GM12878 (cell line): Measurements from ENCODE around the gene YIF1A. TPM values are rescaled to one million over a fixed set of nuclear protein-coding genes. Genes with fewer than 3 reads are reported as not detected.
A peak's percentile ranks its signal among the peaks of the same experiment; 100 is the strongest.

Source experiments
- CBX5 ChIP-seq: sonication (generic); IDR thresholded peaks from 2 replicates; pipeline ENCODE4 v1.6.1; 2016; ENCODE audit warnings: low read depth, moderate library complexity, mild to moderate bottlenecking, inconsistent platforms
- CEBPB ChIP-seq, 2 experiments: fragments of 150-350 bp in 1 of 2; IDR thresholded peaks; 2 replicates each; pipeline ENCODE4 v1.6.1; 2012 to 2014; ENCODE audit warnings: low read depth in 2 of 2, low read length in 2 of 2, borderline replicate concordance in 1 of 2, inconsistent platforms in 1 of 2
- CREM ChIP-seq: IDR thresholded peaks from 2 replicates; pipeline ENCODE4 v1.6.1; 2014; ENCODE audit warnings: antibody characterized with exemption, low read depth
- DPF2 ChIP-seq: fragments of 450-650 bp; IDR thresholded peaks from 2 replicates; pipeline ENCODE4 v1.6.1; 2017; ENCODE audit warnings: mild to moderate bottlenecking
- EED ChIP-seq: sonication (generic); IDR thresholded peaks from 2 replicates; pipeline ENCODE4 v1.6.1; 2016; ENCODE audit warnings: antibody characterized with exemption, low read depth
- FOXK2 ChIP-seq: fragments of 450-650 bp; IDR thresholded peaks from 2 replicates; pipeline ENCODE4 v1.6.1; 2017; ENCODE audit warnings: mild to moderate bottlenecking, moderate library complexity
- HCFC1 ChIP-seq: fragments of 150-350 bp; IDR thresholded peaks from 2 replicates; pipeline ENCODE4 v1.6.1; 2014; ENCODE audit warnings: low read length
- IRF4 ChIP-seq: IDR thresholded peaks from 2 replicates; pipeline ENCODE4 v1.6.1; 2011; ENCODE audit warnings: low read depth, low read length
- JUNB ChIP-seq: IDR thresholded peaks from 2 replicates; pipeline ENCODE4 v1.6.1; 2016; ENCODE audit warnings: antibody characterized with exemption, mild to moderate bottlenecking
- NFYA ChIP-seq: IDR thresholded peaks from 2 replicates; pipeline ENCODE4 v1.6.1; 2011; ENCODE audit warnings: low read depth, mild to moderate bottlenecking, low read length, improper control_type of control experiment, borderline replicate concordance
- RCOR1 ChIP-seq: conservative IDR thresholded peaks from 2 replicates; pipeline ENCODE4 v1.6.1; 2012; ENCODE audit warnings: low read depth, low read length, improper control_type of control experiment
- SUPT20H ChIP-seq: IDR thresholded peaks from 2 replicates; pipeline ENCODE4 v1.6.1; 2011; ENCODE audit warnings: low read depth, mild to moderate bottlenecking, low read length, moderate library complexity, borderline replicate concordance; ENCODE audit not compliant: control insufficient read depth
- TARDBP ChIP-seq: IDR thresholded peaks from 2 replicates; pipeline ENCODE4 v1.6.1; 2016; ENCODE audit warnings: borderline replicate concordance
- TCF7 ChIP-seq: IDR thresholded peaks from 2 replicates; pipeline ENCODE4 v1.6.1; 2014; ENCODE audit warnings: antibody characterized with exemption, borderline replicate concordance
- WRNIP1 ChIP-seq: IDR thresholded peaks from 2 replicates; pipeline ENCODE4 v1.6.1; 2011; ENCODE audit warnings: low read depth, low read length, improper control_type of control experiment, borderline replicate concordance
- ZNF217 ChIP-seq: fragments of 450-650 bp; IDR thresholded peaks from 2 replicates; pipeline ENCODE4 v1.6.1; 2017; ENCODE audit warnings: antibody characterized with exemption, mild to moderate bottlenecking
- ZNF384 ChIP-seq: IDR thresholded peaks from 2 replicates; pipeline ENCODE4 v1.6.1; 2012; ENCODE audit warnings: low read depth, mild to moderate bottlenecking, low read length, improper control_type of control experiment, borderline replicate concordance
- polyA plus RNA-seq, 11 experiments: library from polyadenylated mRNA; depleted of rRNA in 4 of 11; unstranded in 6 of 11; stranded (reverse) in 5 of 11; fragments of >200 nt; fragmentation: Nextera tagmentation in 4 of 11; fragmentation: Illumina TruSeq in 1 of 11; extraction: Ambion mirVana in 4 of 11; extraction: Trizol in 1 of 11; gene quantifications; 1 replicate in 1 of 11; 2 replicates in 10 of 11; pipeline versions ENCODE4 v1.2.1 to v1.2.3, GENCODE V29; 2011 to 2016; ENCODE audit warnings: inconsistent platforms in 2 of 11, missing spikeins in 2 of 11, low read depth in 1 of 11
- total RNA-seq, 4 experiments: library from RNA; depleted of rRNA in 3 of 4; stranded (reverse); fragments of >200 nt in 3 of 4; fragmentation: Illumina TruSeq in 1 of 4; extraction: Trizol in 1 of 4; gene quantifications; 2 replicates each; pipeline versions ENCODE4 v1.2.1 to v1.2.3, GENCODE V29; 2013 to 2021
- TF ChIP-seq, protein P1 (sequence below): fragments of 450-650 bp; conservative IDR thresholded peaks from 2 replicates; pipeline ENCODE4 v1.6.1; 2017; ENCODE audit warnings: mild to moderate bottlenecking, moderate library complexity
- TF ChIP-seq, protein P2 (sequence below): fragments of 450-650 bp; IDR thresholded peaks from 2 replicates; pipeline ENCODE4 v1.6.1; 2018; ENCODE audit warnings: borderline replicate concordance, mild to moderate bottlenecking; ENCODE audit not compliant: partially characterized antibody
- TF ChIP-seq, protein P3 (sequence below): fragments of 450-650 bp; IDR thresholded peaks from 2 replicates; pipeline ENCODE4 v1.6.1; 2017; ENCODE audit warnings: mild to moderate bottlenecking, moderate library complexity
- TF ChIP-seq, protein P4 (sequence below): IDR thresholded peaks from 2 replicates; pipeline ENCODE4 v1.6.1; 2012; ENCODE audit warnings: low read depth, low read length, improper control_type of control experiment

Gene YIF1A
- total and polyA plus RNA-seq, 10 of the 15 experiments (the other 5 are each of a cell fraction or from before 2014, with no cell fraction given) = 6.6 to 128 (median 71.7) TPM

DNA sequence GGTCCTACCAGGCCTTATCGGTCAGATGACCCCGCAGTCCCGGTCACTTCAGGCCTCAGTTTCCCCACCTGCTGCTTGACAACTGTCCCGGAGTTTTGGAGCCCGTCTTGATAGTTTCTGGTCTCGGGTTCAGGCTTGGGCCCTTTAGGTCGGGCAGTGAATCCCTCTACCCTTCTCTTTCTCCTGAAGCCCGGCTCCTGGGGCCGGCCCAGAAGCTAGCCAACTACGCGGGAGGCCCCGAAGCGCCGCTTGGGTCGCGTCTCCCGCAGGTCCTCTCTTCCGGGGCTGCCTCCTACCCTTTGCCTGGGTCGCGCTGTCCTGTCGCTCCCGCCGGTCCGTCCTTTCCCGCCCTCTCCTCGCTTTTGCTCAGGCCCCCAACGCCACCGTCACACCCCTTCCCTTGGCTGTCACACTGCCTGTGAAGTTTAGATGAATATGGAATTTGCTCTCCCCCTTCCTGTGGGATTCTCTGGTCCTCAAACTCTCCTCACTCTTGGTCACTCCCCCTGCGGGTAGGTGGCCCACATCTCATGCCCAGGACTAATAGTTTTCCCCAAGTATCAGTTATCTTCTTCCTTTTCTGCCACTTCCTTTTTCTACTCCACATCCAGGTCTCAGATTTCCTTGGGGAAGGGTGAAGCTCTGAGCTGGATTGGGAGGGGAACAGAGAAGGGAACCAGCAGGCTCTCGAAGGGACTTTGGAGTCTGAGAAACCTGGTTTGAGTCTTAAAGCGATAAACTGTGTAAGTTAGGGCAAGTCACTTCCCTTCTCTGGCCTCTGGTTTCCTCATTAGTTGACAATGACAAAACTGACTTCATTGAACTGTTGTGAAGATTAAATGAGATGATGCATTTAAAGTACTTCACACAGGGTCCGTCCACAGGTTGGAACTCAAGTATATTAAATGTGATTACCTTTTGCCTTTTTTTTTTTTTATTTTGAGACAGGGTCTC is 19.7 kb downstream of the YIF1A start (continued):
- TF ChIP-seq, protein P1, sequence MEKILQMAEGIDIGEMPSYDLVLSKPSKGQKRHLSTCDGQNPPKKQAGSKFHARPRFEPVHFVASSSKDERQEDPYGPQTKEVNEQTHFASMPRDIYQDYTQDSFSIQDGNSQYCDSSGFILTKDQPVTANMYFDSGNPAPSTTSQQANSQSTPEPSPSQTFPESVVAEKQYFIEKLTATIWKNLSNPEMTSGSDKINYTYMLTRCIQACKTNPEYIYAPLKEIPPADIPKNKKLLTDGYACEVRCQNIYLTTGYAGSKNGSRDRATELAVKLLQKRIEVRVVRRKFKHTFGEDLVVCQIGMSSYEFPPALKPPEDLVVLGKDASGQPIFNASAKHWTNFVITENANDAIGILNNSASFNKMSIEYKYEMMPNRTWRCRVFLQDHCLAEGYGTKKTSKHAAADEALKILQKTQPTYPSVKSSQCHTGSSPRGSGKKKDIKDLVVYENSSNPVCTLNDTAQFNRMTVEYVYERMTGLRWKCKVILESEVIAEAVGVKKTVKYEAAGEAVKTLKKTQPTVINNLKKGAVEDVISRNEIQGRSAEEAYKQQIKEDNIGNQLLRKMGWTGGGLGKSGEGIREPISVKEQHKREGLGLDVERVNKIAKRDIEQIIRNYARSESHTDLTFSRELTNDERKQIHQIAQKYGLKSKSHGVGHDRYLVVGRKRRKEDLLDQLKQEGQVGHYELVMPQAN = peak; percentile 57; the same call in 1 of the 2 replicates
- TF ChIP-seq JUNB = no peak
- no peak for TF ChIP-seq CREM
- TF ChIP-seq, protein P2, sequence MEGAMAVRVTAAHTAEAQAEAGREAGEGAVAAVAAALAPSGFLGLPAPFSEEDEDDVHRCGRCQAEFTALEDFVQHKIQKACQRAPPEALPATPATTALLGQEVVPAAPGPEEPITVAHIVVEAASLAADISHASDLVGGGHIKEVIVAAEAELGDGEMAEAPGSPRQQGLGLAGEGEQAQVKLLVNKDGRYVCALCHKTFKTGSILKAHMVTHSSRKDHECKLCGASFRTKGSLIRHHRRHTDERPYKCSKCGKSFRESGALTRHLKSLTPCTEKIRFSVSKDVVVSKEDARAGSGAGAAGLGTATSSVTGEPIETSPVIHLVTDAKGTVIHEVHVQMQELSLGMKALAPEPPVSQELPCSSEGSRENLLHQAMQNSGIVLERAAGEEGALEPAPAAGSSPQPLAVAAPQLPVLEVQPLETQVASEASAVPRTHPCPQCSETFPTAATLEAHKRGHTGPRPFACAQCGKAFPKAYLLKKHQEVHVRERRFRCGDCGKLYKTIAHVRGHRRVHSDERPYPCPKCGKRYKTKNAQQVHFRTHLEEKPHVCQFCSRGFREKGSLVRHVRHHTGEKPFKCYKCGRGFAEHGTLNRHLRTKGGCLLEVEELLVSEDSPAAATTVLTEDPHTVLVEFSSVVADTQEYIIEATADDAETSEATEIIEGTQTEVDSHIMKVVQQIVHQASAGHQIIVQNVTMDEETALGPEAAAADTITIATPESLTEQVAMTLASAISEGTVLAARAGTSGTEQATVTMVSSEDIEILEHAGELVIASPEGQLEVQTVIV = no peak
- 0 out of 2 replicates have a peak, but pooled peaks have one; percentile 11 for TF ChIP-seq DPF2
- peak; percentile 14; the same call in 1 of the 2 replicates for TF ChIP-seq TARDBP
- no peak for TF ChIP-seq SUPT20H
- TF ChIP-seq WRNIP1 = no peak
- TF ChIP-seq, protein P3, sequence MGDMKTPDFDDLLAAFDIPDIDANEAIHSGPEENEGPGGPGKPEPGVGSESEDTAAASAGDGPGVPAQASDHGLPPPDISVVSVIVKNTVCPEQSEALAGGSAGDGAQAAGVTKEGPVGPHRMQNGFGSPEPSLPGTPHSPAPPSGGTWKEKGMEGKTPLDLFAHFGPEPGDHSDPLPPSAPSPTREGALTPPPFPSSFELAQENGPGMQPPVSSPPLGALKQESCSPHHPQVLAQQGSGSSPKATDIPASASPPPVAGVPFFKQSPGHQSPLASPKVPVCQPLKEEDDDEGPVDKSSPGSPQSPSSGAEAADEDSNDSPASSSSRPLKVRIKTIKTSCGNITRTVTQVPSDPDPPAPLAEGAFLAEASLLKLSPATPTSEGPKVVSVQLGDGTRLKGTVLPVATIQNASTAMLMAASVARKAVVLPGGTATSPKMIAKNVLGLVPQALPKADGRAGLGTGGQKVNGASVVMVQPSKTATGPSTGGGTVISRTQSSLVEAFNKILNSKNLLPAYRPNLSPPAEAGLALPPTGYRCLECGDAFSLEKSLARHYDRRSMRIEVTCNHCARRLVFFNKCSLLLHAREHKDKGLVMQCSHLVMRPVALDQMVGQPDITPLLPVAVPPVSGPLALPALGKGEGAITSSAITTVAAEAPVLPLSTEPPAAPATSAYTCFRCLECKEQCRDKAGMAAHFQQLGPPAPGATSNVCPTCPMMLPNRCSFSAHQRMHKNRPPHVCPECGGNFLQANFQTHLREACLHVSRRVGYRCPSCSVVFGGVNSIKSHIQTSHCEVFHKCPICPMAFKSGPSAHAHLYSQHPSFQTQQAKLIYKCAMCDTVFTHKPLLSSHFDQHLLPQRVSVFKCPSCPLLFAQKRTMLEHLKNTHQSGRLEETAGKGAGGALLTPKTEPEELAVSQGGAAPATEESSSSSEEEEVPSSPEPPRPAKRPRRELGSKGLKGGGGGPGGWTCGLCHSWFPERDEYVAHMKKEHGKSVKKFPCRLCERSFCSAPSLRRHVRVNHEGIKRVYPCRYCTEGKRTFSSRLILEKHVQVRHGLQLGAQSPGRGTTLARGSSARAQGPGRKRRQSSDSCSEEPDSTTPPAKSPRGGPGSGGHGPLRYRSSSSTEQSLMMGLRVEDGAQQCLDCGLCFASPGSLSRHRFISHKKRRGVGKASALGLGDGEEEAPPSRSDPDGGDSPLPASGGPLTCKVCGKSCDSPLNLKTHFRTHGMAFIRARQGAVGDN = no peak
- TF ChIP-seq, protein P4, sequence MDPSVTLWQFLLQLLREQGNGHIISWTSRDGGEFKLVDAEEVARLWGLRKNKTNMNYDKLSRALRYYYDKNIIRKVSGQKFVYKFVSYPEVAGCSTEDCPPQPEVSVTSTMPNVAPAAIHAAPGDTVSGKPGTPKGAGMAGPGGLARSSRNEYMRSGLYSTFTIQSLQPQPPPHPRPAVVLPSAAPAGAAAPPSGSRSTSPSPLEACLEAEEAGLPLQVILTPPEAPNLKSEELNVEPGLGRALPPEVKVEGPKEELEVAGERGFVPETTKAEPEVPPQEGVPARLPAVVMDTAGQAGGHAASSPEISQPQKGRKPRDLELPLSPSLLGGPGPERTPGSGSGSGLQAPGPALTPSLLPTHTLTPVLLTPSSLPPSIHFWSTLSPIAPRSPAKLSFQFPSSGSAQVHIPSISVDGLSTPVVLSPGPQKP = no peak
- TF ChIP-seq RCOR1 = no peak
- no peak for TF ChIP-seq CEBPB (IDR thresholded peaks at IDR 0.05; ENCODE audit: borderline replicate concordance in 1 of 2, low read depth in 2 of 2, low read length in 2 of 2)
- TF ChIP-seq IRF4 = no peak
- TF ChIP-seq HCFC1 = no peak
- TF ChIP-seq ZNF217 = no peak
- no peak for TF ChIP-seq ZNF384
- no peak for TF ChIP-seq CBX5
- peak; percentile 49; the same call in 1 of the 2 replicates for TF ChIP-seq EED
- no peak for TF ChIP-seq NFYA
- no peak for TF ChIP-seq FOXK2
- TF ChIP-seq TCF7 = no peak
